Measurements from ENCODE around the gene ATF2.

DNA sequence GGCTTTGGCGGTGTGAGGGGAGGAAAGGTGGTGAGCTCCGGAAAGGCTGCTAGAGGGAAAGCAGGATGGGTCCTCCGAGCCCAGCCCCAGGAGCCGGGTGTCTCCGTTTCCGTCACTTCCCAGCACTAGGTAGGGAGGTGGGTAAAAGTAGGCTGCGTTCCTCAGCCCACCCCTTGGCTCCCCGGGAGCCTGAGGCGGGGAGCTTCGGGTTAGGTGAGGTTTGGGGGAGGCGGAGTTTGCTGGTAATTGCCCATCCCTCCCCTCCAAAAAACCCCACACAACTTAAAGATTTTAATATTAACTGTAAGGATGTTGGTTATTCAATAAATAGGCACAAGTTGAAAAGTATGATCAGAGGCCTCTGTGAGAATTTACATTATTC lies 552 bp upstream of the ATF2 start:
- TF ChIP-seq, protein P1, sequence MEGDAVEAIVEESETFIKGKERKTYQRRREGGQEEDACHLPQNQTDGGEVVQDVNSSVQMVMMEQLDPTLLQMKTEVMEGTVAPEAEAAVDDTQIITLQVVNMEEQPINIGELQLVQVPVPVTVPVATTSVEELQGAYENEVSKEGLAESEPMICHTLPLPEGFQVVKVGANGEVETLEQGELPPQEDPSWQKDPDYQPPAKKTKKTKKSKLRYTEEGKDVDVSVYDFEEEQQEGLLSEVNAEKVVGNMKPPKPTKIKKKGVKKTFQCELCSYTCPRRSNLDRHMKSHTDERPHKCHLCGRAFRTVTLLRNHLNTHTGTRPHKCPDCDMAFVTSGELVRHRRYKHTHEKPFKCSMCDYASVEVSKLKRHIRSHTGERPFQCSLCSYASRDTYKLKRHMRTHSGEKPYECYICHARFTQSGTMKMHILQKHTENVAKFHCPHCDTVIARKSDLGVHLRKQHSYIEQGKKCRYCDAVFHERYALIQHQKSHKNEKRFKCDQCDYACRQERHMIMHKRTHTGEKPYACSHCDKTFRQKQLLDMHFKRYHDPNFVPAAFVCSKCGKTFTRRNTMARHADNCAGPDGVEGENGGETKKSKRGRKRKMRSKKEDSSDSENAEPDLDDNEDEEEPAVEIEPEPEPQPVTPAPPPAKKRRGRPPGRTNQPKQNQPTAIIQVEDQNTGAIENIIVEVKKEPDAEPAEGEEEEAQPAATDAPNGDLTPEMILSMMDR (IDR thresholded peaks at IDR 0.05): no peak
- peak in 1 of 2 donors; percentile 56 for TF ChIP-seq POLR2A (IDR thresholded peaks at IDR 0.05)

All from vagina (tissue), 2 donors.